ENCODE results near the gene XYLT1.

XYLT1 gene

DNA sequence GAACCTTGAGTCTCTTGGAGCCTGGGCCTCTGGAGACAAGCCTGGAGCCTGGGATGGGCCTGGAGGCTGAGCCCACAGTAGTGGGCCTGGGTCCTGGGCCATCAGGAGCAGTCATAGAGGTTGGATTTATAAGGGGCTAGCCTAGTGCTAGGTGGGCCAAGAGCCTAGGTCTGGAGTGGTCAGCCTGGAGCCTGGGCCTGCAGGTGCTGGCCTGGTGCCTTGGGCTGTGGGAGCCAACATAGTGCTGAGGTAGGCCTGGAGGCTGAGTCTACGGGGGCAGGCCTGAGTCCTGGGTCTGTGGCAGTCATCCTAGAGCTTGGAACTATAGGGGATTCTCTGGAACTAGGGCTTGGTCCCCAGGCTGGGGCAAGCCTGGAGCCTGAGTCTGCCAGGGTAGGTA is 414.1 kb downstream of the XYLT1 start:
- H2AFZ ChIP-seq (ENCODE audit: low read length) = no peak overlapping the region
- no peaks in the 10 kb centered on the region for H3K4me1 ChIP-seq (ENCODE audit: insufficient read depth, low read length, poor library complexity, severe bottlenecking)
- H3K9me3 ChIP-seq (ENCODE audit: insufficient read depth, low read depth, low read length) = no peaks in the 10 kb centered on the region; the same call in 1 of the 2 replicates
- no peaks in the 10 kb centered on the region for H4K20me1 ChIP-seq (ENCODE audit: insufficient read depth, low read length, poor library complexity, severe bottlenecking)
- no peak overlapping the region for H3K4me2 ChIP-seq (ENCODE audit: low read depth, low read length, poor library complexity, severe bottlenecking)
- no peaks in the 10 kb centered on the region for H3K9me2 ChIP-seq (replicated peaks; ENCODE audit: low read depth, low read length)
- H3K4me3 ChIP-seq (ENCODE audit: low read length, poor library complexity, severe bottlenecking) = no peak overlapping the region
- H3K9ac ChIP-seq (ENCODE audit: low read depth, low read length, poor library complexity, severe bottlenecking) = no peak overlapping the region
- no peaks in the 10 kb centered on the region for H3K79me2 ChIP-seq (ENCODE audit: insufficient read depth, low read length)
- TF ChIP-seq, protein P1, sequence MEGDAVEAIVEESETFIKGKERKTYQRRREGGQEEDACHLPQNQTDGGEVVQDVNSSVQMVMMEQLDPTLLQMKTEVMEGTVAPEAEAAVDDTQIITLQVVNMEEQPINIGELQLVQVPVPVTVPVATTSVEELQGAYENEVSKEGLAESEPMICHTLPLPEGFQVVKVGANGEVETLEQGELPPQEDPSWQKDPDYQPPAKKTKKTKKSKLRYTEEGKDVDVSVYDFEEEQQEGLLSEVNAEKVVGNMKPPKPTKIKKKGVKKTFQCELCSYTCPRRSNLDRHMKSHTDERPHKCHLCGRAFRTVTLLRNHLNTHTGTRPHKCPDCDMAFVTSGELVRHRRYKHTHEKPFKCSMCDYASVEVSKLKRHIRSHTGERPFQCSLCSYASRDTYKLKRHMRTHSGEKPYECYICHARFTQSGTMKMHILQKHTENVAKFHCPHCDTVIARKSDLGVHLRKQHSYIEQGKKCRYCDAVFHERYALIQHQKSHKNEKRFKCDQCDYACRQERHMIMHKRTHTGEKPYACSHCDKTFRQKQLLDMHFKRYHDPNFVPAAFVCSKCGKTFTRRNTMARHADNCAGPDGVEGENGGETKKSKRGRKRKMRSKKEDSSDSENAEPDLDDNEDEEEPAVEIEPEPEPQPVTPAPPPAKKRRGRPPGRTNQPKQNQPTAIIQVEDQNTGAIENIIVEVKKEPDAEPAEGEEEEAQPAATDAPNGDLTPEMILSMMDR (conservative IDR thresholded peaks at IDR 0.05; ENCODE audit: low read length) = no peak
- TF ChIP-seq EZH2phosphoT487 (IDR thresholded peaks at IDR 0.05; ENCODE audit: borderline replicate concordance) = no peak
- H3K27me3 ChIP-seq (ENCODE audit: insufficient read depth, low read length, poor library complexity, severe bottlenecking) = no peaks in the 10 kb centered on the region
- no peaks in the 10 kb centered on the region for H3F3A ChIP-seq (ENCODE audit: low read depth)
- no peaks in the 10 kb centered on the region for H3K36me3 ChIP-seq (ENCODE audit: insufficient read depth, low read length)

DNA sequence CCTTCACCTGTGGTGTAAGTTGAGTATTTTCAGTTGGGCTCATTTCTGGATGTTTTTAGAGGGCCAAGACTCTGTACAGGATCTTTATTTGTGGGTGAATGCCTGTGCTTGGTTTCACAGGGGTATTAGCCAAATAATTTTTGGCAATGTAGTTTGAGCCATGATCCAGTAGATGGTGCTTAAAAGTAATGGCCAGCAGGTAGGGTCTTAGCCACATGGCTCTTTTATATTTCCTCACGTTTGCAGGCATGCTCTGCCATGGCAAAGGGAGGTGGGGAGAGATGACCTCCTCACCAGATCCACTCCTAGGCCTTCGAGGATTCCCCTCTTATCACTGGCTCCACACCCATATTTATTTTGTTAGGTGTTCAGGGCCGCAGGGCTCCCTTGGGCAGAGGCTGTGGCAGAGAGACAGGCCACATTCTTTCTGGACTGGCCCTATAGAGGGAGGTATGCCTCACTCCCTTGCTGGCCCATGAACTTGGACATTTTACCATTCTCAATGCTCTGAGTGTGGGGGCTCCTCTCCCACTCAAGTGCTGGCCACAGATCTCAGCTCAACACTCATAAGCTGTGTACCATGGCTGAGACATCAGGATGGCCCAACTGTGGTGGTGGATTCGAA is 417.1 kb downstream of the XYLT1 start:
- no peak overlapping the region for H3K9ac ChIP-seq (ENCODE audit: low read depth, low read length, poor library complexity, severe bottlenecking)
- no peak for TF ChIP-seq EZH2phosphoT487 (IDR thresholded peaks at IDR 0.05; ENCODE audit: borderline replicate concordance)
- TF ChIP-seq, protein P1 (conservative IDR thresholded peaks at IDR 0.05; ENCODE audit: low read length) = peak; percentile 42
- H3K79me2 ChIP-seq (ENCODE audit: insufficient read depth, low read length) = no peaks in the 10 kb centered on the region
- H4K20me1 ChIP-seq (ENCODE audit: insufficient read depth, low read length, poor library complexity, severe bottlenecking) = no peaks in the 10 kb centered on the region
- no peaks in the 10 kb centered on the region for H3K9me2 ChIP-seq (replicated peaks; ENCODE audit: low read depth, low read length)
- no peak overlapping the region for H2AFZ ChIP-seq (ENCODE audit: low read length)
- no peaks in the 10 kb centered on the region for H3K36me3 ChIP-seq (ENCODE audit: insufficient read depth, low read length)
- peaks cover 3% of the 10 kb centered on the region; the same call in 1 of the 2 replicates for H3K9me3 ChIP-seq (ENCODE audit: insufficient read depth, low read depth, low read length)
- no peak overlapping the region for H3K4me3 ChIP-seq (ENCODE audit: low read length, poor library complexity, severe bottlenecking)
- no peak overlapping the region for H3K4me2 ChIP-seq (ENCODE audit: low read depth, low read length, poor library complexity, severe bottlenecking)
- H3K27me3 ChIP-seq (ENCODE audit: insufficient read depth, low read length, poor library complexity, severe bottlenecking) = no peaks in the 10 kb centered on the region
- no peaks in the 10 kb centered on the region for H3F3A ChIP-seq (ENCODE audit: low read depth)
- no peaks in the 10 kb centered on the region for H3K4me1 ChIP-seq (ENCODE audit: insufficient read depth, low read length, poor library complexity, severe bottlenecking)

Measured in Loucy (cell line).